ENCODE results near the gene SDSL.
A peak's percentile ranks its signal among the peaks of the same experiment; 100 is the strongest.

SDSL gene

DNA sequence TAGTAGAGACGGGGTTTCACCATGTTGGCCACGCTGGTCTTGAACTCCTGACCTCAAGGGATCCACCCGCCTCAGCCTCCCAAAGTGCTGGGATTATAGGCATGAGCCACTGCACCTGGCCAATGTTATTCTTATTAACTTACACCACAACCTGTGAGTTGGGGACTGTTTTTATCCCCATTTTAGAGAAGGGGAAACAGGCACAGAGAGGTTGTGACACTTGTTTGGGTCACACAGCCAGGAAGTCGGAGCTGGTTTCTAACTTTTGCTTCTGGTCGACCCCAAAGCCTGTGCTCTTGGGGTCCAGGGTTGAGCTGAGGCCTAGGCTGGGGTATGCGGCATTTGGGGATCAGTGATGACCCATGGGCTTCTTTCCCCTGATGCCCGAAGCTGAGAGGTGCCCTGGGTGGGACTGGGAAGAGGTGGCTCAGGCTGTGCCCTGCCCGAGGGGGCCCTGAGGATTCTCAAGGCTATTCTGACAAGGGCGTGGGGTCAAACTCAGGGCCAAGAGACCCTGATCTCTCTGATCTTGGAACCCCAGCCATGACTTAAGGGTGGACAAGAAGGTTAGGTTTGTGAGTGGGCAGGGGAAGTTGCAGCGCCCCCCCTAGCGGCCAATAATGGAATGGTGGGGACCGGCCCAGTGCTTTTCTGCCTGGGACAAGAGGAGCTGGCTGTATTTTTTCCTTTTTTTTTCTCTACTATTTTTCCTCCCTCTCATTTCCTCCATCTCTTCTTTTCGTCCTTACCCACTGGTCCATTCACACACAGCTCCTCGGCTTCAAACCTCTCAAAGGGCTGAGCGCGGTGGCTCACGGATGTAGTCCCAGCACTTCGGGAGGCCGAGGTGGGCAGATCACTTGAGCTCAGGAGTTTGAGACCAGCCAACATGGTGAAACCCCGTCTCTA, 3.0 kb downstream of the SDSL start:
- H3K27ac ChIP-seq, result no peak overlapping the region

DNA sequence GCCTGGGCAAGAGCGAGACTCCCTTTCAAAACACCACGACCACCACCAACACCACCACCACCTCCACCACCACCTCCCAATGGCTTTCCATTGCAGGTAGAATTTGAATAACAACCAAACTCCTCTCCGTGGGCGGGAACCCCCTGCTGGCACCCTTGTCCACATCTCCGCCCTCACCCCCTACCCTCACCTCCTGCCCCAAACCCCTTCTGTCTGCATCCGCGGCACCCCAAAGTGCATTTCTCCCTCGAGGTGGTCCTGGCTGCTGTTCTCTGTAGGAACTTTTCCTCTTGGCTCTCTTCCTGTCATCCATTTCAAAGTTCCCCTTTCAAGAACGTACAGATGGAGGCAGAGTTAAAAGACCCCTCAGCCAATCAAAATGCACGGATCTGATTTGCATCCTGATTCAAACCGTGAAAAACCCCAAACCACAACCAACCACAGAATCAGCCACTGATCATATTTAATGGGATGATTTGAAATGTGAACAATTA, 3.8 kb downstream of the SDSL start:
- H3K27ac ChIP-seq, result no peak overlapping the region
- no peak for TF ChIP-seq CTCF (conservative IDR thresholded peaks at IDR 0.05)

More for the DNA sequence above, 3.0 kb downstream of the SDSL start:
- TF ChIP-seq CTCF (conservative IDR thresholded peaks at IDR 0.05), result peak; percentile 97

- no peak overlapping the region for H3K27ac ChIP-seq
- no peak for TF ChIP-seq CTCF (conservative IDR thresholded peaks at IDR 0.05)
These were observed 5.7 kb downstream of the SDSL start for GRCh38 chr12:113427882-113428281.

DNA sequence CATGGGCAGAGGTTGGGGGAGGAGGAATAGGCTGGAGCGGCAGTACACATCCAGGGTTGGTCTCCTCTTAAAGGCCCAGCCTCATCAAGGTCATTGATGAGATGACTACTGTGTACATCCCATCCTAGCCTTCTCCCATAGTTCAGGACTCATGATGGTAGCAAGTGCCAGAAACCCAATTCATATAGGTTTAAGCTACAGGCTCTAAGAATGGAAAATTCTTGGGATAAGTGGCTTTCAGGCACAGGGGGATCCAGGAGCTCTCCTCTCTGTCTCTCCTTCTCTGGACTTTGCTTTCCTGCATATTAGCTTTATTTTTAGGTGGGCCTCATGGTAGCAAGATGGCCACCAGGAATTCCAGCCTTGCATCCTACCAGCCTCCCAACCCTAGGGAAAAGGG, 6.3 kb downstream of the SDSL start:
- TF ChIP-seq CTCF (conservative IDR thresholded peaks at IDR 0.05), result no peak
- no peak overlapping the region for H3K27ac ChIP-seq

DNA sequence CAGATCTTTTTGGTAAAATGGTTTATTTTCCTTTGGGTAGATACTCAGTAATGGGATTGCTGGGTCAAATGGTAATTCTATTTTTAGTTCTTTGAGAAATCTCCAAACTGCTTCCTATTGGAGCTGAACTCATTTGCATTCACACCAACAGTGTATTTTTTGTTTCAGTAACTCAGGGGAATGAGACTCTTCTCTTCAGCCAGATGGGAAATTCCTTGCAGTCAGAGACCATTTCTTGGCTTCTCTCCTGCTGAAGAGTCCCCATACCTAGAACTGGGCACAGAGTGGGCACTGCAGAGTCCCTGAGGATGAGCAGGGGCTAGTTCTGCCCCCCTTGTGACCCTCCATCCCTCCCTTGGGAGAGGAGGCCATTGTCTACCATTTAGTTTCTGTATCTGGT, 10.8 kb downstream of the SDSL start:
- H3K27ac ChIP-seq, result no peak overlapping the region
- TF ChIP-seq CTCF (conservative IDR thresholded peaks at IDR 0.05), result no peak

- no peak overlapping the region for H3K27ac ChIP-seq
- no peak for TF ChIP-seq CTCF (conservative IDR thresholded peaks at IDR 0.05)
These were observed 13.2 kb downstream of the SDSL start for GRCh38 chr12:113435367-113435766.

DNA sequence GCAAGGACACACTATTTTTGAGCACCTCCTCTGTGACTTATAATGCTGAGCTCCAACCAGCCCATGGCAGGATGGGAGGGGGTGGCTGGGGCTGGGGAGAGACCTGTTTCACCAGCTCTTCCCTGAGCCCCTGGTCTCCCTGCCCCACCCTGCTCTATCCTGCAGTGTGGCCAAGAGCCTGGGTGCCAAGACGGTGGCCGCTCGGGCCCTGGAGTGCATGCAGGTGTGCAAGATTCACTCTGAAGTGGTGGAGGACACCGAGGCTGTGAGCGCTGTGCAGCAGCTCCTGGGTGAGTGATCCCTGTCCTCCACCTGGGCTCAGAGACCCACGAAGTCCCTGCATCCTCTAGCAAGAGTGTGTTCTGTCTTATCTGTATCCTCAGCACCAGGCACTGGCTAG, 14.4 kb downstream of the SDSL start:
- no peak overlapping the region for H3K27ac ChIP-seq
- TF ChIP-seq CTCF (conservative IDR thresholded peaks at IDR 0.05), result no peak

Measured in VCaP (cell line).